Gastrocnemius medialis (tissue), 4 donors: ENCODE results near the gene MRPS25. TPM values are rescaled to one million over a fixed set of nuclear protein-coding genes. Genes with fewer than 3 reads are reported as not detected.

Experiments used
- ATAC-seq, 2 donors: fragments of 150-250 bp; one replicate each; pipeline ENCODE4 v1.9.1; 2016
- DNase-seq, 2 donors: peaks; one replicate each; pipeline ENCODE4 v3.0.0-alpha.2; 2019
- H3K27ac ChIP-seq, 4 donors: fragments of 200-600 bp; sonication (generic); 1 replicate in 1 of 4; 2 replicates in 3 of 4; pipeline ENCODE4 v1.5.1; 2016 to 2018; ENCODE audit warnings: mild to moderate bottlenecking in 2 of 4, moderate library complexity in 1 of 4
- H3K27me3 ChIP-seq, 3 donors: fragments of 200-600 bp; sonication (generic) in 2 of 3; 1 replicate in 1 of 3; 2 replicates in 2 of 3; pipeline versions ENCODE4 v1.5.1 to v1.6.0; 2016 to 2019; ENCODE audit warnings: mild to moderate bottlenecking in 1 of 3, moderate library complexity in 1 of 3
- H3K36me3 ChIP-seq, 2 donors: fragments of 200-600 bp; sonication (generic) in 1 of 2; one replicate each; pipeline ENCODE4 v1.5.1; 2017 to 2018
- H3K4me1 ChIP-seq, 2 donors: fragments of 200-600 bp; sonication (generic) in 1 of 2; one replicate each; pipeline ENCODE4 v1.5.1; 2016 to 2017; ENCODE audit warnings: mild to moderate bottlenecking in 2 of 2
- H3K4me3 ChIP-seq, 4 donors: fragments of 200-600 bp; sonication (generic) in 3 of 4; 1 replicate in 1 of 4; 2 replicates in 3 of 4; pipeline ENCODE4 v1.5.1; 2016 to 2019; ENCODE audit warnings: mild to moderate bottlenecking in 2 of 4
- H3K9me3 ChIP-seq, 3 donors: fragments of 200-600 bp; sonication (generic) in 2 of 3; 1 replicate in 1 of 3; 2 replicates in 2 of 3; pipeline ENCODE4 v1.5.1; 2016 to 2019
- CTCF ChIP-seq, 5 experiments: fragments of 450-650 bp in 3 of 5; fragments of 200-600 bp in 2 of 5; sonication (generic) in 2 of 5; IDR thresholded peaks in 4 of 5; conservative IDR thresholded peaks in 1 of 5; 1 replicate in 4 of 5; 2 replicates in 1 of 5; pipeline ENCODE4 v1.5.1; 2016 to 2019; ENCODE audit warnings: antibody characterized with exemption in 5 of 5, mild to moderate bottlenecking in 3 of 5, moderate library complexity in 3 of 5
- POLR2A ChIP-seq, 2 donors: fragments of 450-650 bp; IDR thresholded peaks; one replicate each; pipeline ENCODE4 v1.6.1; 2017; ENCODE audit warnings: antibody characterized with exemption in 2 of 2, mild to moderate bottlenecking in 2 of 2, moderate library complexity in 2 of 2
- in situ Hi-C, 4 donors: fragments of 200-750 bp; cut with MboI; loops; one replicate each; pipeline versions ENCODE4 v1.15.0 to v1.8.0; 2017; ENCODE audit warnings: low sequenced_read_pairs in 4 of 4
- intact Hi-C: fragments of 100-400 bp; cut with DNase I; formaldehyde crosslinking; loops from one replicate; pipeline ENCODE4 v1.15.1; 2023; ENCODE audit warnings: low total_unique reads
- total RNA-seq, 4 donors: library from RNA; depleted of rRNA; stranded (reverse); fragments of >200 nt; gene quantifications; one replicate each; pipeline versions ENCODE4 v1.1.0 to v1.2.3, GENCODE V29; 2016

Gene MRPS25
- total RNA-seq, 4 donors from 2014 or later = 71.4 to 88.6 (median 73.9) TPM

- H3K9me3 ChIP-seq = no peaks in the 10 kb centered on the region
- intact Hi-C loops (no loop called here), in situ Hi-C loops (loop anchor here in 1 of 4 donors (25.0 kb wide), 1 partner anchor 387 kb away; the partner anchor contains the start of gene CCDC174)
- no peak overlapping the region for H3K4me3 ChIP-seq
- H3K27ac ChIP-seq = no peak overlapping the region
- ATAC-seq (no peak), DNase-seq (no peak)
- no peaks in the 10 kb centered on the region for H3K27me3 ChIP-seq
- H3K36me3 ChIP-seq = peaks cover 0 to 83% of the 10 kb centered on the region in 2 donors
- no peak for TF ChIP-seq POLR2A (IDR thresholded peaks at IDR 0.05)
- no peak for TF ChIP-seq CTCF (IDR thresholded peaks at IDR 0.05 in 4 of 5, conservative IDR thresholded peaks at IDR 0.05 in 1 of 5)
- H3K4me1 ChIP-seq = no peaks in the 10 kb centered on the region
Measured at GRCh38 chr3:15049584-15049983, 15.5 kb downstream of the MRPS25 start.

GRCh38 chr3:15045667-15046066, 19.4 kb downstream of the MRPS25 start:
- Histone ChIP-seq H3K27me3 (no peaks in the 10 kb centered on the region), H3K27ac (no peak overlapping the region), H3K36me3 (peaks cover 0 to 94% of the 10 kb centered on the region in 2 donors), H3K9me3 (no peaks in the 10 kb centered on the region), H3K4me1 (no peaks in the 10 kb centered on the region), H3K4me3 (no peak overlapping the region)
- intact Hi-C loops (no loop called here), in situ Hi-C loops (loop anchor here in 1 of 4 donors (25.0 kb wide), 1 partner anchor 383 kb away; the partner anchor contains the start of gene CCDC174)
- no peak for TF ChIP-seq CTCF (IDR thresholded peaks at IDR 0.05 in 4 of 5, conservative IDR thresholded peaks at IDR 0.05 in 1 of 5)
- no peak for DNase-seq
- no peak for ATAC-seq

GRCh38 chr3:15044326-15044725, 20.8 kb downstream of the MRPS25 start:
- TF ChIP-seq POLR2A (IDR thresholded peaks at IDR 0.05) (no peak), CTCF (IDR thresholded peaks at IDR 0.05 in 4 of 5, conservative IDR thresholded peaks at IDR 0.05 in 1 of 5) (no peak)
- in situ Hi-C loops = loop anchor here in 1 of 4 donors (25.0 kb wide), 1 partner anchor 382 kb away; the partner anchor contains the start of gene CCDC174
- Histone ChIP-seq H3K9me3 (no peaks in the 10 kb centered on the region), H3K27ac (no peak overlapping the region), H3K4me3 (no peak overlapping the region), H3K36me3 (peaks cover 0 to 89% of the 10 kb centered on the region in 2 donors), H3K4me1 (no peaks in the 10 kb centered on the region), H3K27me3 (no peaks in the 10 kb centered on the region)
- ATAC-seq (no peak), DNase-seq (no peak)
- intact Hi-C loops = no loop called here

- intact Hi-C loops = no loop called here
- in situ Hi-C loops = loop anchor here in 1 of 4 donors (25.0 kb wide), 1 partner anchor 381 kb away; the partner anchor contains the start of gene CCDC174
- no peaks in the 10 kb centered on the region for H3K4me1 ChIP-seq
- no peak overlapping the region for H3K4me3 ChIP-seq
- no peak for ATAC-seq
- DNase-seq = no peak
- no peaks in the 10 kb centered on the region for H3K27me3 ChIP-seq
- H3K27ac ChIP-seq = no peak overlapping the region
- no peaks in the 10 kb centered on the region for H3K9me3 ChIP-seq
- H3K36me3 ChIP-seq = peaks cover 0 to 87% of the 10 kb centered on the region in 2 donors
- no peak for TF ChIP-seq CTCF (IDR thresholded peaks at IDR 0.05 in 4 of 5, conservative IDR thresholded peaks at IDR 0.05 in 1 of 5)
- TF ChIP-seq POLR2A (IDR thresholded peaks at IDR 0.05) = no peak
Measured at GRCh38 chr3:15043408-15044171, 21.5 kb downstream of the MRPS25 start.
